OCI-LY7 (cell line): ENCODE results near the gene OLFML2B.
"Not testable (repeated sequence)": the region's sequence is repeated elsewhere in the genome, so short reads cannot be mapped to it uniquely, and the experiment has no call there.

Experiments
- CTCF ChIP-seq: fragments of 200-600 bp; sonication (generic); conservative IDR thresholded peaks from 2 replicates; pipeline ENCODE4 v1.5.1; 2014; ENCODE audit warnings: mild to moderate bottlenecking, antibody characterized with exemption, low read length, moderate library complexity, mixed read lengths
- EZH2phosphoT487 ChIP-seq: fragments of 200-600 bp; sonication (generic); IDR thresholded peaks from 2 replicates; pipeline ENCODE4 v1.6.1; 2018; ENCODE audit warnings: low read depth, borderline replicate concordance, mild to moderate bottlenecking, mixed run types, antibody characterized with exemption, low read length, moderate library complexity, mixed read lengths

- TF ChIP-seq CTCF, EZH2phosphoT487: not testable (repeated sequence)
Measured at GRCh38 chr1:162066836-162067235, 43.2 kb upstream of the OLFML2B start.
